HepG2 (cell line): ENCODE results near the gene AKNA. TPM values are rescaled to one million over a fixed set of nuclear protein-coding genes. Genes with fewer than 3 reads are reported as not detected.

Experiments used
- ATAC-seq: fragments of 200-7000 bp; cut with Tn5 transposase; 3 replicates; pipeline ENCODE4 v1.9.1; 2020; ENCODE audit warnings: mild to moderate bottlenecking, moderate library complexity
- BruUV-seq: library from RNA; stranded (reverse); fragments of 400-500 nt; replicated peaks from 2 replicates; lab custom pipeline; 2021; lab: Mats Ljungman, UMichigan
- CTCF ChIA-PET: fragments of 300-600 bp; formaldehyde crosslinking; extraction: SDS; loops from one replicate; lab custom pipeline; 2021; ENCODE audit warnings: low total read pairs, inconsistent platforms, low intra/inter-chr PET ratio; lab: Yijun Ruan, JAX
- POLR2A ChIA-PET: fragments of 350-600 bp; sonication (Branson Sonifier 250); formaldehyde crosslinking; loops from one replicate; lab custom pipeline; 2020; ENCODE audit warnings: antibody characterized with exemption, inconsistent platforms; lab: Yijun Ruan, JAX
- DNase-seq: peaks from one replicate; pipeline ENCODE4 v3.0.0-alpha.2; 2015; ENCODE audit warnings: low spot score
- FAIRE-seq: peaks from 3 replicates; lab custom pipeline; 2011; peaks lifted over from hg19 to GRCh38; lab: Jason Lieb, UNC
- H2AFZ ChIP-seq: one replicate; pipeline ENCODE4 v1.6.1; 2011; ENCODE audit warnings: low read length, inconsistent platforms
- H3K27ac ChIP-seq: fragments of 300-600 bp; 3 replicates; pipeline ENCODE4 v1.8.0; 2011; ENCODE audit warnings: mixed run types, mild to moderate bottlenecking, mixed read lengths, low read length, inconsistent platforms; ENCODE audit not compliant: insufficient read depth; ENCODE audit errors: extremely low read length
- H3K27me3 ChIP-seq, 2 experiments: fragments of 200-600 bp in 1 of 2; 2 replicates in 1 of 2; 3 replicates in 1 of 2; pipeline versions ENCODE4 v1.6.0 to v1.8.0; 2011; ENCODE audit warnings: low read length in 2 of 2, mild to moderate bottlenecking in 2 of 2, moderate library complexity in 2 of 2, inconsistent platforms in 1 of 2; ENCODE audit not compliant: insufficient read depth in 2 of 2, control insufficient read depth in 1 of 2
- H3K36me3 ChIP-seq, 2 experiments: fragments of 200-600 bp in 1 of 2; replicated peaks in 1 of 2; 2 replicates in 1 of 2; 3 replicates in 1 of 2; pipeline versions ENCODE4 v1.5.1 to v1.8.0; 2011; ENCODE audit warnings: low read length in 2 of 2, inconsistent platforms in 1 of 2; ENCODE audit not compliant: insufficient read depth in 2 of 2, control insufficient read depth in 1 of 2
- H3K4me1 ChIP-seq: 2 replicates; pipeline ENCODE4 v1.5.1; 2012; ENCODE audit warnings: low read length, inconsistent platforms; ENCODE audit not compliant: insufficient read depth
- H3K4me2 ChIP-seq: 2 replicates; pipeline ENCODE4 v1.6.0; 2011; ENCODE audit warnings: low read depth, low read length, inconsistent platforms
- H3K4me3 ChIP-seq, 3 experiments: fragments of 200-600 bp in 1 of 3; sonication (generic), shearing (Covaris generic) in 1 of 3; replicated peaks in 1 of 3; 2 replicates each; pipeline ENCODE4 v1.5.1; 2011 to 2016; ENCODE audit warnings: low read length in 3 of 3, inconsistent platforms in 2 of 3, low read depth in 2 of 3, mild to moderate bottlenecking in 2 of 3, control low read depth in 1 of 3, mixed read lengths in 1 of 3; ENCODE audit not compliant: insufficient read depth in 1 of 3
- H3K79me2 ChIP-seq: one replicate; pipeline ENCODE4 v1.6.1; 2011; ENCODE audit warnings: low read length, inconsistent platforms; ENCODE audit not compliant: insufficient read depth
- H3K9ac ChIP-seq: 2 replicates; pipeline ENCODE4 v1.6.0; 2011; ENCODE audit warnings: mild to moderate bottlenecking, low read depth, low read length, inconsistent platforms; ENCODE audit not compliant: insufficient read depth
- H3K9me3 ChIP-seq: 2 replicates; pipeline ENCODE4 v1.5.1; 2012; ENCODE audit warnings: mild to moderate bottlenecking, low read length
- H4K20me1 ChIP-seq: 2 replicates; pipeline ENCODE4 v1.6.0; 2011; ENCODE audit warnings: inconsistent platforms, mild to moderate bottlenecking, low read length, moderate library complexity; ENCODE audit not compliant: insufficient read depth
- CENPBD1 ChIP-seq: sonication (generic); formaldehyde crosslinking; IDR thresholded peaks from 2 replicates; pipeline ENCODE4 v1.8.0; 2022; ENCODE audit warnings: missing genetic modification reagents, low read depth, mild to moderate bottlenecking, borderline replicate concordance
- MAFK ChIP-seq, 2 experiments: IDR thresholded peaks in 1 of 2; conservative IDR thresholded peaks in 1 of 2; 2 replicates each; pipeline ENCODE4 v1.6.1; 2011; ENCODE audit warnings: improper control_type of control experiment in 2 of 2, low read length in 2 of 2
- MTA1 ChIP-seq: sonication (generic); formaldehyde crosslinking; IDR thresholded peaks from 2 replicates; pipeline ENCODE4 v1.4.0; 2020; ENCODE audit warnings: missing genetic modification reagents, mild to moderate bottlenecking, borderline replicate concordance
- PHF21A ChIP-seq: sonication (generic); formaldehyde crosslinking; IDR thresholded peaks from 2 replicates; pipeline ENCODE4 v1.5.0; 2020; ENCODE audit warnings: mild to moderate bottlenecking, missing genetic modification reagents
- RBM22 ChIP-seq: fragments of 200-400 bp; formaldehyde crosslinking; optimal IDR thresholded peaks from 2 replicates; pipeline ENCODE3; 2017; ENCODE audit warnings: mild to moderate bottlenecking, low read length, moderate library complexity
- TOPORS ChIP-seq: sonication (generic); formaldehyde crosslinking; IDR thresholded peaks from 2 replicates; pipeline ENCODE4 v1.8.0; 2023; ENCODE audit warnings: mild to moderate bottlenecking, missing genetic modification reagents
- ZNF33A ChIP-seq: sonication (generic); formaldehyde crosslinking; IDR thresholded peaks from 2 replicates; pipeline ENCODE4 v1.5.1; 2020; ENCODE audit warnings: missing genetic modification reagents, mild to moderate bottlenecking, moderate library complexity, borderline replicate concordance
- ZNF776 ChIP-seq: sonication (generic); formaldehyde crosslinking; IDR thresholded peaks from 2 replicates; pipeline ENCODE4 v1.4.0; 2020; ENCODE audit warnings: mild to moderate bottlenecking, missing genetic modification reagents
- WGBS: methylation state at CpG from one replicate; pipeline ENCODE4 v1.1.6; 2017; ENCODE audit warnings: low lambda C conversion rate; 5-methylcytosine and 5-hydroxymethylcytosine counted together
- in situ Hi-C: cut with HindIII; loops from 2 replicates; pipeline ENCODE4 v1.10.0; 2017; ENCODE audit warnings: low pct_unique_long_range_greater_than_20kb; ENCODE audit not compliant: extremely low pct_ligation_motif_present
- intact Hi-C: fragments of 100-400 bp; cut with micrococcal nuclease; formaldehyde crosslinking; loops from one replicate; pipeline ENCODE4 v1.10.0; 2022; ENCODE audit not compliant: unreplicated experiment
- polyA plus RNA-seq, 8 experiments: library from polyadenylated mRNA; depleted of rRNA in 3 of 8; stranded (reverse) in 7 of 8; unstranded in 1 of 8; fragments of >200 nt; fragmentation: Illumina TruSeq in 4 of 8; extraction: Trizol in 4 of 8; gene quantifications; 2 replicates each; pipeline versions ENCODE4 v1.2.1 to v1.2.3, GENCODE V29; 2011 to 2016; ENCODE audit warnings: low read depth in 4 of 8, missing spikeins in 1 of 8, mixed read lengths in 1 of 8; ENCODE audit not compliant: insufficient read depth in 1 of 8
- total RNA-seq, 5 experiments: library from RNA; depleted of rRNA; stranded (reverse); fragments of >200 nt; fragmentation: Illumina TruSeq; extraction: Trizol; gene quantifications; 2 replicates each; pipeline ENCODE4 v1.2.3, GENCODE V29; 2016; ENCODE audit warnings: low read depth in 1 of 5

Gene AKNA
- total and polyA plus RNA-seq, 2 of the 13 experiments (the other 11 are each of a cell fraction or from before 2014, with no cell fraction given), result 3.0 to 3.1 TPM

GRCh38 chr9:114312513-114312875 is 75.3 kb downstream of the AKNA start:
- TF ChIP-seq RBM22 (peak; percentile 92), PHF21A (no peak), ZNF776 (CRISPR knock-in tag) (no peak)
- intact Hi-C loops, result no loop called here

GRCh38 chr9:114311571-114312512 is 75.9 kb downstream of the AKNA start:
- Histone ChIP-seq H4K20me1 (no peaks in the 10 kb centered on the region), H3K27me3 (no peaks in the 10 kb centered on the region), H2AFZ (no peak overlapping the region), H3K4me1 (no peaks in the 10 kb centered on the region), H3K9me3 (no peaks in the 10 kb centered on the region), H3K36me3 (peaks cover 29 to 38% of the 10 kb centered on the region in 2 experiments), H3K4me3 (no peak overlapping the region), H3K27ac (no peak overlapping the region), H3K9ac (no peak overlapping the region), H3K4me2 (no peak overlapping the region), H3K79me2 (no peaks in the 10 kb centered on the region)
- POLR2A ChIA-PET, result no interaction called here
- intact Hi-C loops, result no loop called here
- TF ChIP-seq CENPBD1 (CRISPR knock-in tag) (no peak), TOPORS (CRISPR knock-in tag) (no peak), MAFK (conservative IDR thresholded peaks at IDR 0.05 in 1 of 2, IDR thresholded peaks at IDR 0.05 in 1 of 2; ENCODE audit: low read length in 2 of 2) (peak; percentile 38 to 55; a peak in 2 of 4 replicates), RBM22 (peak; percentile 32), ZNF33A (CRISPR knock-in tag) (no peak), MTA1 (CRISPR knock-in tag) (no peak)
- ATAC-seq (no peak), FAIRE-seq (no peak), DNase-seq (no peak)
- in situ Hi-C loops, result no loop called here
- CTCF ChIA-PET, result no interaction called here
- TSS peak; percentile 79 for BruUV-seq
- WGBS, result 96% methylated on average over 28 of the region's 28 CpGs

More at GRCh38 chr9:114312513-114312875, 75.3 kb downstream of the AKNA start:
- no peaks in the 10 kb centered on the region for H3K9me3 ChIP-seq
- 84% methylated on average over 8 of the region's 8 CpGs for WGBS
- H3K27ac ChIP-seq, result no peak overlapping the region
- H3K27me3 ChIP-seq, result no peaks in the 10 kb centered on the region
- H3K79me2 ChIP-seq, result no peaks in the 10 kb centered on the region
- ATAC-seq (no peak), DNase-seq (no peak), FAIRE-seq (no peak)
- H3K4me2 ChIP-seq, result no peak overlapping the region
- POLR2A ChIA-PET, result no interaction called here
- in situ Hi-C loops, result no loop called here
- no peak overlapping the region for H3K9ac ChIP-seq
- peaks cover 23 to 31% of the 10 kb centered on the region in 2 experiments for H3K36me3 ChIP-seq
- no peaks in the 10 kb centered on the region for H4K20me1 ChIP-seq
- no TSS peak for BruUV-seq
- H3K4me3 ChIP-seq, result no peak overlapping the region
- no peak overlapping the region for H2AFZ ChIP-seq
- CTCF ChIA-PET, result no interaction called here
- peaks cover under 1% of the 10 kb centered on the region for H3K4me1 ChIP-seq
